ENCODE results near the gene TDRD1. TPM values are rescaled to one million over a fixed set of nuclear protein-coding genes. Genes with fewer than 3 reads are reported as not detected.

The TDRD1 gene
- total and polyA plus RNA-seq, 8 donors = 0.08 to 1.8 (median 0.65) TPM

DNA sequence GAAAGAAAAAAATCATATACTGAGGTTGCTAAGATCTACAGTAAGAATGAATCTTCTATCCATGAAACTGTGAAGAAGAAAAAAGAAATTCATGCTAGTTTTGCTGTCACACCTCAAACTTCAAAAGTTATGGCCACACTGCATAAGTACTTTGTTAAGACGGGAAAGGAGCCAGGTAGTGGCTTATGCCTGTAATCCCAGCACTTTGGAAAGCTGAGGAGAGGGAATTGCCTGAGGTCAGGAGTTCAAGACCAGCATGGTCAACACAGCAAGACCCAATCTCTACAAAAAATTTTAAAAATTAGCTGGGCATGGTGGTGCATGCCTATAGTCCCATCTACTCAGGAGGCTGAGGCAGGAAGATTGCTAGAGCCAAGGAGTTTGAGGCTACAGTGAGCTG is 27.3 kb upstream of the TDRD1 start:
- no peak for FAIRE-seq
- no peak for DNase-seq
- H3K36me3 ChIP-seq = peaks cover 0 to 27% (median 3%) of the 10 kb centered on the region in 3 donors

DNA sequence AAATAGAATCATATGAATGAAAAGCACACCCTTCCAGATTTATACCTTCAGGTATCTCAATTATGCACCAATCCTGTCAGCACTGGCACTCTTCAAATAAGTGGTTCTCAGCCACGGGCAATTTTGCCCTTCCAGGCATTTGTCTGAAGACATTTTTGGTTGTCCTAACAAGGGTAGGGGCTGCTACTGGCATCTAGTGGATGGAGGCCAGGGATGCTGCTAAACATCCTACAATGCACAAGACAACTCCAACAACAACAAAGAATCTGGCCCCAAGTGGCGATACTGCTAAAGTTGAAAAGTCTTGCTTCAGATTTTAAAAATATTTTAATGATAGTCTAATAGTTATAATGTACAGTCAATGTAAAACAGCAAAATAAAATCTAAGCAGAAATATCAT is 21.2 kb upstream of the TDRD1 start:
- 85 to 91% methylated on average over 2 of the region's 2 CpGs for WGBS, 2 donors
- FAIRE-seq (no peak), DNase-seq (no peak), ATAC-seq (no peak)
- Histone ChIP-seq H3K27ac (no peak overlapping the region), H3K27me3 (no peaks in the 10 kb centered on the region), H3K4me1 (peaks cover 0 to 17% (median 2%) of the 10 kb centered on the region in 3 donors), H3K4me3 (no peak overlapping the region), H3K36me3 (peaks cover 0 to 11% (median 3%) of the 10 kb centered on the region in 3 donors), H3K9me3 (no peaks in the 10 kb centered on the region)
- TF ChIP-seq, protein P1, sequence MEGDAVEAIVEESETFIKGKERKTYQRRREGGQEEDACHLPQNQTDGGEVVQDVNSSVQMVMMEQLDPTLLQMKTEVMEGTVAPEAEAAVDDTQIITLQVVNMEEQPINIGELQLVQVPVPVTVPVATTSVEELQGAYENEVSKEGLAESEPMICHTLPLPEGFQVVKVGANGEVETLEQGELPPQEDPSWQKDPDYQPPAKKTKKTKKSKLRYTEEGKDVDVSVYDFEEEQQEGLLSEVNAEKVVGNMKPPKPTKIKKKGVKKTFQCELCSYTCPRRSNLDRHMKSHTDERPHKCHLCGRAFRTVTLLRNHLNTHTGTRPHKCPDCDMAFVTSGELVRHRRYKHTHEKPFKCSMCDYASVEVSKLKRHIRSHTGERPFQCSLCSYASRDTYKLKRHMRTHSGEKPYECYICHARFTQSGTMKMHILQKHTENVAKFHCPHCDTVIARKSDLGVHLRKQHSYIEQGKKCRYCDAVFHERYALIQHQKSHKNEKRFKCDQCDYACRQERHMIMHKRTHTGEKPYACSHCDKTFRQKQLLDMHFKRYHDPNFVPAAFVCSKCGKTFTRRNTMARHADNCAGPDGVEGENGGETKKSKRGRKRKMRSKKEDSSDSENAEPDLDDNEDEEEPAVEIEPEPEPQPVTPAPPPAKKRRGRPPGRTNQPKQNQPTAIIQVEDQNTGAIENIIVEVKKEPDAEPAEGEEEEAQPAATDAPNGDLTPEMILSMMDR (IDR thresholded peaks at IDR 0.05) = no peak
- intact Hi-C loops (cut with DNase I) = no loop called here

More for the DNA sequence above, 27.3 kb upstream of the TDRD1 start:
- Histone ChIP-seq H3K4me3 (no peak overlapping the region), H3K9me3 (no peaks in the 10 kb centered on the region), H3K27ac (no peak overlapping the region), H3K4me1 (no peaks in the 10 kb centered on the region), H3K27me3 (no peaks in the 10 kb centered on the region)
- TF ChIP-seq, protein P1 (IDR thresholded peaks at IDR 0.05) = no peak
- no peak for ATAC-seq
- 82 to 83% methylated on average over 1 of the region's 1 CpG for WGBS, 2 donors
- intact Hi-C loops (cut with DNase I) = no loop called here

DNA sequence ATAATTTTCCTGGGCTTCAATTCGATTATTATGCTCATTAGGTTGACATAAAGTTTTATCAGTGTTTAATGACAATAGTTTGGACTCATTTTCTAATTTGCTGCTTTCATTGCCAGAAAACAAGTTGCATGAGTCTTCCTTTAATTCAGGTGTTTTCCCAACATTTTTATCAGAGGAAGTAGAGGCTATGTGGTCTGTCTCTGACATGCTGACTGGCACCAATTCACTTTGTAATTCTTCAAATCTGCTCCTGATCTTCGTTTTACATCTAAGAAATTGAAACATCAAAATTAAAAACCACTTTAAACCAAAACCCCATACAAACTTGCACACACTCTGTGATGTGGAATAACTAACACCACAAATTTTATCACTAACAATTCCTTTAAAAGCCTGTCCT is 16.1 kb upstream of the TDRD1 start:
- Histone ChIP-seq H3K9me3 (no peaks in the 10 kb centered on the region), H3K27ac (peak overlapping the region in 3 of 4 donors; percentile 18 to 50 (median 45)), H3K36me3 (peaks cover 0 to 3% (median 0%) of the 10 kb centered on the region in 3 donors), H3K4me1 (peaks cover 15 to 49% (median 35%) of the 10 kb centered on the region in 3 donors), H3K27me3 (no peaks in the 10 kb centered on the region), H3K4me3 (no peak overlapping the region)
- no peak for ATAC-seq
- 12 to 17% methylated on average over 2 of the region's 2 CpGs for WGBS, 2 donors
- no peak for FAIRE-seq
- TF ChIP-seq, protein P1 (IDR thresholded peaks at IDR 0.05) = no peak
- intact Hi-C loops (cut with DNase I) = no loop called here
- no peak for DNase-seq

DNA sequence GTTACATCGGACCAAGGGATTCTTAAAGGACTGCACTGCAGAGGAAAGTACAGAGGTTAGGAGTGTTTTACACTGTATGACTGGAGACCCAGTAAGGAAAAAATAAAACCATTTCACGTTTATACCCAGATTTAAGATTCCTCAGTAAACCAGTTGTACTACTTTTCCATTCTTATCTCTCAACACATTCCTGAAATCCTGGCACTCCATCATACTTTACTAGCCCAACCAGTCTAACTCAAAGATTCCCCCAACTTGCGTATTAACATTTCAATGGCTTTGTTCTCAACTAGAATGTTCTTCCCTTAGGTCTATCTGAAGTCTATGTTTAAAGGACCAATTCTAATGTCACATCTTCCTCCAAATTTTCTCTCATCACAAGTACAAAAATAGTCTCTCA is 13.1 kb upstream of the TDRD1 start:
- intact Hi-C loops (cut with DNase I) = no loop called here
- Histone ChIP-seq H3K4me1 (peaks cover 15 to 45% (median 35%) of the 10 kb centered on the region in 3 donors), H3K27me3 (no peaks in the 10 kb centered on the region), H3K27ac (peak overlapping the region in 2 of 4 donors; percentile 52 to 59), H3K9me3 (no peaks in the 10 kb centered on the region), H3K4me3 (no peak overlapping the region), H3K36me3 (peaks cover 0 to 3% (median 0%) of the 10 kb centered on the region in 3 donors)
- DNase-seq = peak in 1 of 6 donors; percentile 29
- no peak for FAIRE-seq
- peak; percentile 78 to 90 (median 86) for ATAC-seq
- whole genome bisulfite sequencing, 2 donors = 15 to 18% methylated on average over 3 of the region's 3 CpGs
- TF ChIP-seq, protein P1 (IDR thresholded peaks at IDR 0.05) = no peak

DNA sequence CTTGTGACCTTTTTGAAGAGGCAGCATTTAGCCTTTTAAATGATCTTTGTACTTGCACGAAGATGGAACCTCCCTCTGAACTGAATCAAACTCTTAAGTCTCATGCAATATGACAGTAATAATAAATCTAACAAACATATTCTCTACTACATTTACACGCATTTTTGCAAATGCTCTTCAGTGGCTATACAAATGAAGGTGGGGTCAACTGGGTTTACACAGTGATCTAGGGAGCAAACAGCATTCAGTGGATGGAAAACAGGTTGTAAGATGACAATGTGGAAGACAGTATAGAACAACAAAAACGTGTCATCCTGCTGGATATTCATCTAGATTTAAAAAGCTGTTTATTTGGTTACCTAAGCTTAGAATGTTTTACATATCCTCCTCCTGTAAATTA is 12.7 kb upstream of the TDRD1 start:
- Histone ChIP-seq H3K27me3 (no peaks in the 10 kb centered on the region), H3K4me1 (peaks cover 16 to 43% (median 37%) of the 10 kb centered on the region in 3 donors), H3K4me3 (no peak overlapping the region), H3K9me3 (no peaks in the 10 kb centered on the region), H3K36me3 (peaks cover 0 to 3% (median 0%) of the 10 kb centered on the region in 3 donors), H3K27ac (peak overlapping the region in 2 of 4 donors; percentile 52 to 59)
- ATAC-seq (peak in 2 of 4 donors; percentile 6 to 14), DNase-seq (no peak), FAIRE-seq (no peak)
- intact Hi-C loops (cut with DNase I) = no loop called here
- 17 to 24% methylated on average over 3 of the region's 3 CpGs for WGBS, 2 donors
- TF ChIP-seq, protein P1 (IDR thresholded peaks at IDR 0.05) = no peak

All from pancreas (tissue), 10 donors.